Right lobe of liver (tissue), 6 donors: ENCODE data around the gene EED. TPM values are rescaled to one million over a fixed set of nuclear protein-coding genes. Genes with fewer than 3 reads are reported as not detected.

Source experiments
- ATAC-seq, 4 donors: fragments of 200-7000 bp; cut with Tn5 transposase; one replicate each; pipeline ENCODE4 v1.9.1; 2020; ENCODE audit warnings: mild to moderate bottlenecking in 4 of 4, moderate library complexity in 4 of 4
- DNase-seq, 3 donors: peaks; one replicate each; pipeline ENCODE4 v3.0.0-alpha.2; 2020
- H3K27ac ChIP-seq, 3 donors: fragments of 200-600 bp; one replicate each; pipeline ENCODE4 v1.8.0; 2022
- H3K27me3 ChIP-seq, 2 donors: fragments of 200-600 bp; one replicate each; pipeline ENCODE4 v1.8.0; 2022
- H3K36me3 ChIP-seq, 4 donors: fragments of 200-600 bp; sonication (generic) in 1 of 4; one replicate each; pipeline versions ENCODE4 v1.5.1 to v1.8.0; 2017 to 2022; ENCODE audit warnings: control low read depth in 1 of 4
- H3K4me1 ChIP-seq, 4 donors: fragments of 200-600 bp; sonication (generic) in 1 of 4; one replicate each; pipeline versions ENCODE4 v1.5.1 to v1.8.0; 2017 to 2022; ENCODE audit warnings: control low read depth in 1 of 4
- H3K4me3 ChIP-seq, 3 donors: fragments of 200-600 bp; one replicate each; pipeline ENCODE4 v1.8.0; 2022
- H3K9me3 ChIP-seq, 4 donors: fragments of 200-600 bp; sonication (generic) in 1 of 4; one replicate each; pipeline versions ENCODE4 v1.5.1 to v1.8.0; 2017 to 2022; ENCODE audit warnings: control low read depth in 1 of 4
- CTCF ChIP-seq, 4 donors: fragments of 200-600 bp in 3 of 4; fragments of 450-650 bp in 1 of 4; IDR thresholded peaks; one replicate each; pipeline versions ENCODE4 v1.5.1 to v1.8.0; 2016 to 2022; ENCODE audit warnings: antibody characterized with exemption in 4 of 4, mild to moderate bottlenecking in 2 of 4
- POLR2A ChIP-seq: fragments of 450-650 bp; IDR thresholded peaks from one replicate; pipeline ENCODE4 v1.6.1; 2017; ENCODE audit warnings: antibody characterized with exemption, mild to moderate bottlenecking
- WGBS: methylation state at CpG from one replicate; pipeline ENCODE4 v1.1.6; 2018; ENCODE audit warnings: low coverage, low lambda C conversion rate; ENCODE audit not compliant: insufficient coverage; ENCODE audit errors: missing lambda C conversion rate; 5-methylcytosine and 5-hydroxymethylcytosine counted together
- intact Hi-C, 2 donors: fragments of 100-400 bp; cut with DNase I; formaldehyde crosslinking; loops; one replicate each; pipeline versions ENCODE4 v1.11.2 to v1.14.1; 2022
- total RNA-seq, 6 experiments: library from RNA; depleted of rRNA in 2 of 6; stranded (reverse); fragments of >200 nt in 2 of 6; fragmentation: NEBNext Ultra II Directional in 3 of 6; extraction: Animal tissue kit (Norgen Biotek cat#: 25700) in 3 of 6; gene quantifications; one replicate each; pipeline versions ENCODE4 v1.1.0 to v1.2.4, GENCODE V29; 2016 to 2023
- donor health status: DM: no; HTN: yes; CAD: no.
- donor health status: DM: no; HTN: no; CAD: no.
- donor health status: DM: no; HTN: no; CAD: no.
- donor health status: DM: no; HTN: yes; CAD: no.
- donor health status: DM: no; HTN: yes; CAD: no.

EED gene
- total RNA-seq, 6 experiments from 2014 or later, result 6.7 to 10.4 (median 8.9) TPM

- ATAC-seq, result no peak
- Histone ChIP-seq H3K9me3 (no peaks in the 10 kb centered on the region), H3K4me1 (peaks cover 0 to 10% (median 0%) of the 10 kb centered on the region in 4 donors), H3K27ac (no peak overlapping the region), H3K27me3 (no peaks in the 10 kb centered on the region), H3K4me3 (no peak overlapping the region), H3K36me3 (no peaks in the 10 kb centered on the region)
- intact Hi-C loops, result loop anchor here in 1 of 2 donors (10.0 kb wide), 1 partner anchor 152 kb away; no protein-coding TSS in a partner anchor
- 54% methylated on average over 3 of the region's 3 CpGs for WGBS
- DNase-seq, result no peak
- TF ChIP-seq POLR2A, result no peak
- no peak for TF ChIP-seq CTCF (IDR thresholded peaks at IDR 0.05)
Observed at GRCh38 chr11:86196913-86197312, 47.6 kb upstream of the EED start.

- Histone ChIP-seq H3K4me1 (peaks cover 0 to 15% (median 0%) of the 10 kb centered on the region in 4 donors), H3K4me3 (no peak overlapping the region), H3K27ac (no peak overlapping the region), H3K36me3 (no peaks in the 10 kb centered on the region), H3K27me3 (no peaks in the 10 kb centered on the region), H3K9me3 (no peaks in the 10 kb centered on the region)
- intact Hi-C loops, result loop anchor here in 1 of 2 donors (10.0 kb wide), 1 partner anchor 153 kb away; no protein-coding TSS in a partner anchor
- ATAC-seq (no peak), DNase-seq (no peak)
- no peak for TF ChIP-seq POLR2A
- no peak for TF ChIP-seq CTCF (IDR thresholded peaks at IDR 0.05)
Observed at GRCh38 chr11:86197448-86197847, 47.1 kb upstream of the EED start.

- H3K9me3 ChIP-seq, result no peaks in the 10 kb centered on the region
- peaks cover 0 to 15% (median 0%) of the 10 kb centered on the region in 4 donors for H3K4me1 ChIP-seq
- no peaks in the 10 kb centered on the region for H3K27me3 ChIP-seq
- intact Hi-C loops, result loop anchor here in 1 of 2 donors (10.0 kb wide), 1 partner anchor 153 kb away; no protein-coding TSS in a partner anchor
- H3K4me3 ChIP-seq, result no peak overlapping the region
- DNase-seq, result no peak
- no peak for TF ChIP-seq POLR2A
- TF ChIP-seq CTCF (IDR thresholded peaks at IDR 0.05), result no peak
- H3K27ac ChIP-seq, result no peak overlapping the region
- ATAC-seq, result no peak
- H3K36me3 ChIP-seq, result no peaks in the 10 kb centered on the region
Observed at GRCh38 chr11:86198139-86198538, 46.4 kb upstream of the EED start.

GRCh38 chr11:86199354-86199753, 45.2 kb upstream of the EED start:
- peaks cover 0 to 15% (median 0%) of the 10 kb centered on the region in 4 donors for H3K4me1 ChIP-seq
- no peak overlapping the region for H3K27ac ChIP-seq
- ATAC-seq (no peak), DNase-seq (no peak)
- no peaks in the 10 kb centered on the region for H3K9me3 ChIP-seq
- no peaks in the 10 kb centered on the region for H3K27me3 ChIP-seq
- TF ChIP-seq CTCF (IDR thresholded peaks at IDR 0.05) (no peak), POLR2A (no peak)
- WGBS, result 92% methylated on average over 1 of the region's 1 CpG
- intact Hi-C loops, result loop anchor here in 1 of 2 donors (10.0 kb wide), 1 partner anchor 155 kb away; no protein-coding TSS in a partner anchor
- no peak overlapping the region for H3K4me3 ChIP-seq
- H3K36me3 ChIP-seq, result no peaks in the 10 kb centered on the region

GRCh38 chr11:86201371-86201884, 43.1 kb upstream of the EED start:
- no peak overlapping the region for H3K27ac ChIP-seq
- DNase-seq (no peak), ATAC-seq (no peak)
- intact Hi-C loops, result no loop called here
- no peaks in the 10 kb centered on the region for H3K27me3 ChIP-seq
- H3K36me3 ChIP-seq, result no peaks in the 10 kb centered on the region
- TF ChIP-seq POLR2A, result no peak
- no peak for TF ChIP-seq CTCF (IDR thresholded peaks at IDR 0.05)
- no peaks in the 10 kb centered on the region for H3K9me3 ChIP-seq
- peaks cover 0 to 15% (median 0%) of the 10 kb centered on the region in 4 donors for H3K4me1 ChIP-seq
- H3K4me3 ChIP-seq, result no peak overlapping the region
